ENCODE data around the gene APC. TPM values are rescaled to one million over a fixed set of nuclear protein-coding genes. Genes with fewer than 3 reads are reported as not detected.

Gene APC
- total and polyA plus RNA-seq, 2 donors from 2014 or later, result 2.7 to 44.9 TPM

GRCh38 chr5:112707187-112708102 is 30.2 kb upstream of the APC start:
- no peaks in the 10 kb centered on the region for H3K9me3 ChIP-seq (ENCODE audit: control insufficient read depth in 2 of 3, insufficient read depth in 1 of 3, low read length in 3 of 3)

GRCh38 chr5:112708103-112708622 is 29.5 kb upstream of the APC start:
- peak overlapping the region; percentile 87 to 89 for H3K27ac ChIP-seq (ENCODE audit: low read depth in 2 of 2, low read length in 2 of 2)
- H3K9ac ChIP-seq (ENCODE audit: low read length in 3 of 3), result peak overlapping the region; percentile 14 to 96 (median 80)
- no peaks in the 10 kb centered on the region for H3K36me3 ChIP-seq (ENCODE audit: control insufficient read depth in 2 of 3, insufficient read depth in 3 of 3, low read length in 3 of 3)
- peaks cover 0 to 5% (median 5%) of the 10 kb centered on the region in 3 donors for H3K4me1 ChIP-seq (ENCODE audit: control insufficient read depth in 2 of 3, insufficient read depth in 2 of 3, low read depth in 1 of 3, low read length in 3 of 3)
- DNase-seq (peak in 2 of 5 donors; percentile 50 to 64), FAIRE-seq (no peak)
- peak overlapping the region; percentile 79 to 84 (median 83) for H3K4me3 ChIP-seq (ENCODE audit: low read length in 3 of 3)
- TF ChIP-seq CTCF (IDR thresholded peaks at IDR 0.05; ENCODE audit: borderline replicate concordance, extremely low read depth, insufficient read depth), result no peak
- intact Hi-C loops (cut with DNase I), result no loop called here
- no peaks in the 10 kb centered on the region for H3K9me3 ChIP-seq (ENCODE audit: control insufficient read depth in 2 of 3, insufficient read depth in 1 of 3, low read length in 3 of 3)
- H3K27me3 ChIP-seq (ENCODE audit: control insufficient read depth, insufficient read depth, low read length), result no peaks in the 10 kb centered on the region

More at GRCh38 chr5:112707187-112708102, 30.2 kb upstream of the APC start:
- intact Hi-C loops (cut with DNase I), result no loop called here
- TF ChIP-seq CTCF (IDR thresholded peaks at IDR 0.05; ENCODE audit: borderline replicate concordance, extremely low read depth, insufficient read depth), result no peak
- Histone ChIP-seq H3K4me1 (ENCODE audit: control insufficient read depth in 2 of 3, insufficient read depth in 2 of 3, low read depth in 1 of 3, low read length in 3 of 3) (peaks cover 0 to 5% (median 5%) of the 10 kb centered on the region in 3 donors), H3K27ac (ENCODE audit: low read depth in 2 of 2, low read length in 2 of 2) (peak overlapping the region; percentile 87 to 89), H3K36me3 (ENCODE audit: control insufficient read depth in 2 of 3, insufficient read depth in 3 of 3, low read length in 3 of 3) (no peaks in the 10 kb centered on the region), H3K9ac (ENCODE audit: low read length in 3 of 3) (peak overlapping the region; percentile 14 to 96 (median 80)), H3K4me3 (ENCODE audit: low read length in 3 of 3) (peak overlapping the region; percentile 79 to 84 (median 83)), H3K27me3 (ENCODE audit: control insufficient read depth, insufficient read depth, low read length) (no peaks in the 10 kb centered on the region)
- DNase-seq, result peak; percentile 98 to 99 (median 99)
- no peak for FAIRE-seq

DNA sequence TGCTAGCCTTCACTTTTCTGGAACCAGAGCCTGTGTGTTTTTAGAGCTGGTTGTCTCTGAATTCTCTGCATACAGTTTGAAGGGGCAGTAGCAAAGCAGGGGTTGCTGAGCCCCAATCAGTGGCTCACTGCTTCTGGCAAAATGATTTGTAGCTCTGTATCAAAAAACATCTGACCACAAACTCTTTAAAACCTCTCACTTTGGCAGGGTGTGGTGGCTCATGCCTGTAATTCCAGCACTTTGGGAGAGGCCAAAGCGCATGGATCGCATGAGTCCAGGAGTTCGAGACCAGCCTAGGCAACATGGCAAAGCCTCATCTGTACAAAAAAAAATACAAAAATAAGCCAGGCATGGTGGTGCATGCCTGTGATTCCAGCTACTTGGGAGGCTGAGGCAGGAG is 28.3 kb upstream of the APC start:
- no peaks in the 10 kb centered on the region for H3K9me3 ChIP-seq (ENCODE audit: control insufficient read depth in 2 of 3, insufficient read depth in 1 of 3, low read length in 3 of 3)
- no peaks in the 10 kb centered on the region for H3K27me3 ChIP-seq (ENCODE audit: control insufficient read depth, insufficient read depth, low read length)
- H3K9ac ChIP-seq (ENCODE audit: low read length in 3 of 3), result no peak overlapping the region
- peak overlapping the region in 1 of 3 donors; percentile 84 for H3K4me3 ChIP-seq (ENCODE audit: low read length in 3 of 3)
- no peak overlapping the region for H3K27ac ChIP-seq (ENCODE audit: low read depth in 2 of 2, low read length in 2 of 2)
- FAIRE-seq (no peak), DNase-seq (no peak)
- H3K36me3 ChIP-seq (ENCODE audit: control insufficient read depth in 2 of 3, insufficient read depth in 3 of 3, low read length in 3 of 3), result no peaks in the 10 kb centered on the region
- intact Hi-C loops (cut with DNase I), result no loop called here
- H3K4me1 ChIP-seq (ENCODE audit: control insufficient read depth in 2 of 3, insufficient read depth in 2 of 3, low read depth in 1 of 3, low read length in 3 of 3), result peaks cover 0 to 5% (median 5%) of the 10 kb centered on the region in 3 donors
- TF ChIP-seq CTCF (IDR thresholded peaks at IDR 0.05; ENCODE audit: borderline replicate concordance, extremely low read depth, insufficient read depth), result no peak
